ENCODE results near the gene SIN3B. TPM values are rescaled to one million over a fixed set of nuclear protein-coding genes. Genes with fewer than 3 reads are reported as not detected.

Gene SIN3B
- polyA plus RNA-seq, 1 donor from 2014 or later: 31.2 TPM

DNA sequence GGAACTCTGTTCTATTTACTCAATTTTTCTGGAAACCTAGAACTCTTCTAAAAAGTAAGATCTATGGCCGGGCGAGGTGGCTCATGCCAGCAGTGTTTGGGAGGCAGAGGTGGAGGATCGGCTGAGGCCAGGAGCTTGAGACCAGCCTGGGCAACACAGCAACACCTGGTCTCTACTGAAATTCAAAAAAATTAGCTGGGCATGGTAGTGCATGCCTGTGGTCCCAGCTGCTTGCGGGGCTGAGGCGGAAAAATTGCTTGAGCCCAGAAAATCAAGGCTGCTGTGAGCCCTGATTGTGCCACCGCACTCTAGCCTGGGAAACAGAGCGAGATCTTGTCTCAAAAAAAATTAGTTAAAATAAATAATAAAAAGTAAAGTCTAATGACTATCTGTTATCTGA, 88.2 kb downstream of the SIN3B start:
- Histone ChIP-seq H3K9me2 (ENCODE audit: insufficient read depth, low read length) (no peaks in the 10 kb centered on the region), H3K79me2 (replicated peaks; ENCODE audit: insufficient read depth, low read length) (no peaks in the 10 kb centered on the region), H3K9me3 (ENCODE audit: low read length) (no peaks in the 10 kb centered on the region), H3K36me3 (ENCODE audit: insufficient read depth, low read length) (no peaks in the 10 kb centered on the region), H3K4me3 (ENCODE audit: low read length) (no peak overlapping the region), H3K4me2 (ENCODE audit: low read length) (no peak overlapping the region), H3K27me3 (ENCODE audit: insufficient read depth, low read depth, low read length) (no peaks in the 10 kb centered on the region), H3K27ac (ENCODE audit: low read length) (no peak overlapping the region), H3F3A (ENCODE audit: insufficient read depth, low read length, poor library complexity, severe bottlenecking) (no peaks in the 10 kb centered on the region), H4K20me1 (ENCODE audit: insufficient read depth) (no peaks in the 10 kb centered on the region), H3K9ac (ENCODE audit: low read length) (no peak overlapping the region), H2AFZ (ENCODE audit: low read depth, low read length) (no peak overlapping the region)
- TF ChIP-seq EZH2 (IDR thresholded peaks at IDR 0.05; ENCODE audit: borderline replicate concordance, insufficient read depth, low read length, poor library complexity, severe bottlenecking): no peak
- TF ChIP-seq MXI1 (conservative IDR thresholded peaks at IDR 0.05; ENCODE audit: poor library complexity, severe bottlenecking): no peak
- TF ChIP-seq, protein P1, sequence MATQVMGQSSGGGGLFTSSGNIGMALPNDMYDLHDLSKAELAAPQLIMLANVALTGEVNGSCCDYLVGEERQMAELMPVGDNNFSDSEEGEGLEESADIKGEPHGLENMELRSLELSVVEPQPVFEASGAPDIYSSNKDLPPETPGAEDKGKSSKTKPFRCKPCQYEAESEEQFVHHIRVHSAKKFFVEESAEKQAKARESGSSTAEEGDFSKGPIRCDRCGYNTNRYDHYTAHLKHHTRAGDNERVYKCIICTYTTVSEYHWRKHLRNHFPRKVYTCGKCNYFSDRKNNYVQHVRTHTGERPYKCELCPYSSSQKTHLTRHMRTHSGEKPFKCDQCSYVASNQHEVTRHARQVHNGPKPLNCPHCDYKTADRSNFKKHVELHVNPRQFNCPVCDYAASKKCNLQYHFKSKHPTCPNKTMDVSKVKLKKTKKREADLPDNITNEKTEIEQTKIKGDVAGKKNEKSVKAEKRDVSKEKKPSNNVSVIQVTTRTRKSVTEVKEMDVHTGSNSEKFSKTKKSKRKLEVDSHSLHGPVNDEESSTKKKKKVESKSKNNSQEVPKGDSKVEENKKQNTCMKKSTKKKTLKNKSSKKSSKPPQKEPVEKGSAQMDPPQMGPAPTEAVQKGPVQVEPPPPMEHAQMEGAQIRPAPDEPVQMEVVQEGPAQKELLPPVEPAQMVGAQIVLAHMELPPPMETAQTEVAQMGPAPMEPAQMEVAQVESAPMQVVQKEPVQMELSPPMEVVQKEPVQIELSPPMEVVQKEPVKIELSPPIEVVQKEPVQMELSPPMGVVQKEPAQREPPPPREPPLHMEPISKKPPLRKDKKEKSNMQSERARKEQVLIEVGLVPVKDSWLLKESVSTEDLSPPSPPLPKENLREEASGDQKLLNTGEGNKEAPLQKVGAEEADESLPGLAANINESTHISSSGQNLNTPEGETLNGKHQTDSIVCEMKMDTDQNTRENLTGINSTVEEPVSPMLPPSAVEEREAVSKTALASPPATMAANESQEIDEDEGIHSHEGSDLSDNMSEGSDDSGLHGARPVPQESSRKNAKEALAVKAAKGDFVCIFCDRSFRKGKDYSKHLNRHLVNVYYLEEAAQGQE (IDR thresholded peaks at IDR 0.05; ENCODE audit: borderline replicate concordance): no peak
- no peak for TF ChIP-seq SMC3 (conservative IDR thresholded peaks at IDR 0.05; ENCODE audit: poor library complexity)
- no peak for TF ChIP-seq EP300 (conservative IDR thresholded peaks at IDR 0.05; ENCODE audit: poor library complexity, severe bottlenecking)
- TF ChIP-seq RAD21 (conservative IDR thresholded peaks at IDR 0.05): no peak
- no peak for TF ChIP-seq CTCF (IDR thresholded peaks at IDR 0.05; ENCODE audit: poor library complexity, severe bottlenecking)
- no peak for TF ChIP-seq POLR2AphosphoS5 (IDR thresholded peaks at IDR 0.05)
- TF ChIP-seq TAF1 (IDR thresholded peaks at IDR 0.05; ENCODE audit: low read depth): no peak

GRCh38 chr19:16919496-16919895, 90.3 kb downstream of the SIN3B start:
- Histone ChIP-seq H3K79me2 (replicated peaks; ENCODE audit: insufficient read depth, low read length) (no peaks in the 10 kb centered on the region), H3K9me2 (ENCODE audit: insufficient read depth, low read length) (no peaks in the 10 kb centered on the region), H3K4me3 (ENCODE audit: low read length) (no peak overlapping the region), H3F3A (ENCODE audit: insufficient read depth, low read length, poor library complexity, severe bottlenecking) (no peaks in the 10 kb centered on the region), H3K9me3 (ENCODE audit: low read length) (no peaks in the 10 kb centered on the region), H3K27me3 (ENCODE audit: insufficient read depth, low read depth, low read length) (no peaks in the 10 kb centered on the region), H3K9ac (ENCODE audit: low read length) (no peak overlapping the region), H3K4me2 (ENCODE audit: low read length) (no peak overlapping the region), H3K27ac (ENCODE audit: low read length) (no peak overlapping the region), H2AFZ (ENCODE audit: low read depth, low read length) (no peak overlapping the region), H3K36me3 (ENCODE audit: insufficient read depth, low read length) (no peaks in the 10 kb centered on the region), H4K20me1 (ENCODE audit: insufficient read depth) (no peaks in the 10 kb centered on the region)
- no peak for TF ChIP-seq EZH2 (IDR thresholded peaks at IDR 0.05; ENCODE audit: borderline replicate concordance, insufficient read depth, low read length, poor library complexity, severe bottlenecking)
- TF ChIP-seq, protein P1 (IDR thresholded peaks at IDR 0.05; ENCODE audit: borderline replicate concordance): no peak
